HG03064 (cell line): ENCODE results near the gene SCYL3.
A peak's percentile ranks its signal among the peaks of the same experiment; 100 is the strongest.
"Not testable (repeated sequence)": the region's sequence is repeated elsewhere in the genome, so short reads cannot be mapped to it uniquely, and the experiment has no call there.

Experiments used
- ATAC-seq: cut with Tn5 transposase; IDR thresholded peaks from one replicate; pipeline ENCODE4 v1.9.1; 2021; ENCODE audit warnings: low read depth; ENCODE audit not compliant: unreplicated experiment

Gene SCYL3

DNA sequence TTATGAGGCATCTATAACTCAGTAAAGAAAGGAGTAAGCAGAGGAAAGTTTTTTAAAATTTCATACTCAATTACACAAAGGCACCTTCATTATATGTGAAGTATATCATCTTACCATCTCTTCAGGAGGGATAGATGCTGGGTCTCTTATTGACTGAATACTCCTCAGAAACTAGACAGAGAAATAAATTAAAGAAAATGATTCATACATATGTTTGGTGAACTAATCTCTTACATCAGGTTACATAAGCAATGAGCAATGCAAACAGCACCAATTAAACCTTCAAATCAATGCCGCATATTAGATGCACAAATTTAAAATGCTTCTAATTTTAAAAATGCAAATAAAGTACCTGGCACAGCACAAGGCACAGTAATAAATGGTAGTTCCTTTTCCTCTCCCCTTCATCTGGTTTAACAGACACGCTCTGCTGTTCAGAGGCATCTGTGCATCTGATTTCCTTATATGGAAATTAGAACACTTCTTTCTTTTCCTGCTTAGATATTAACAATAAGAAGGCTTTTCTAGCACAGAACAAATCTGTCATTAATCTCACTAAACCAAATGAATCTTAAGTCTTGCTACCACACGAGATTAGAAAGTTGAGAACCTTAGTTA lies 20.0 kb downstream of the SCYL3 start:
- no peak for ATAC-seq

DNA sequence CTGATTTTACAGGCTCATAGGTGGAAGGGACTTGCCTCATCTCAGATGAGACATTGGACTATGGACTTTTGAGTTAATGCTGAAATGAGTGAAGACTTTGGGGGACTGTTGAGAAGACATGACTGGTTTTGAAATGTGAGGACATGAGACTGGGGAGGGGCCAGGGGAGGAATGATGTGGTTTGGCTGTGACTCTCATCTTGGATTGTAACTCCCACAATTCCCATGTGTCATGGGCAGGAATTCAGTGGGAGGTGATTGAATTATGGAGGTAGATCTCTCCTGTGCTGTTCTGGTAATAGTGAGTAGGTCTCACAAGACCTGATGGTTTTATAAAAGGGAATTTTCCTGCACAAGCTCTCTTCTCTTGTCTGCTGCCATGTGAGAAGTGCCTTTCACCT lies 20.8 kb downstream of the SCYL3 start:
- no peak for ATAC-seq

DNA sequence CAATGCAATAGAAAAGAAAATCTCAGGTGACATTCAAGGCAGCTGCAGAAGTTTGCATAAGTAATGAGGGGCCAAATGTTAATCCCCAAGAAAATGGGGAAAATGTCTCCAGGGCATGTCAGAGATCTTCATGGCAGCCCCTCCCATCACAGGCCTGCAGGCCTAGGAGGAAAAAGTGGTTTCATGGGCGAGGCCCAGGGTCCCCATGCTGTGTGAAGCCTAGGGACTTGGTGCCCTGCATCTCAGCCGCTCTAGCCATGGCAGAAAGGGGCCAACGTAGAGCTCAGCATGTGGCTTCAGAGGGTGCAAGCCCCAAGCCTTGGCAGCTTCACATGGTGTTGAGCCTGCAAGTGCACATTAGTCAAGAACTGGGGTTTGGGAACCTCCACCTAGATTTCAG lies 21.7 kb downstream of the SCYL3 start:
- not testable (repeated sequence) for ATAC-seq

DNA sequence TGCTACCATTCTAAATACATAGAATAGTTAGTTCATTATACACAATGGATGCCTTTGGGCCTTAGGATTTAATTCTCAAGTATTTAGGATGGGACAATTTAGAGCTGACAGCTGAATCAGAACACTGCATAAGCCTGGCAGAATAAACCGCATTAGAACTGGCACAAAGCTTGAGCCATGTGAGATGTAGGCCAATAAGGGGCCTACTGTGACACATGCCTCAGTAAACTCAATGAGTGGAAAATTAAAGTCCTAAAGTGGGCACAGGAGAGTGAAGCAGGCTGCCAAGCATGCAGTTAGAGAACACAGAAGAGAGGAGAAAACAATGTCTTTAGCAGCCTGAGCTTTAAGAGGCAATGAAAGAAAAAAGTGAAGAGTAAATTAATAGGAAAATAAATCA lies 24.3 kb downstream of the SCYL3 start:
- ATAC-seq: no peak

DNA sequence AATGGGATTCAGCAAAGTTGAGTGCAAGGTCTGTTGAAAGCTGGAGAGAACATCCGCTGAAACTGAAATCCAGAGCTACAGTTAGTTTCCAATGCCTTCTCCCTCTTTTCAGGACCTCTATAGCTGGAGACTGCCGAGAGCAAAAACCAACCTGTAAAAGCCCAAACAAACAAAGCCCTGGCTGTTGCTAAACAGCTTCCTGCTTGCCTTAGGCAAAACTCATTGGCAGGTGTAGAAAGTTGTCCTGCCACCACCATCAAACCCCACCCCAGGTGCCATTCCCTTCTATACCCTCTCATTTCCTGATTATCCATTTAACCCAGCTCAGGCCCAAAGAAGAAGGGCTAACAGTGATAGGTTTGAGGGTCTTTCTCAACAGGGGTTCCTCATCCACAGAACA lies 24.7 kb downstream of the SCYL3 start:
- ATAC-seq: no peak

DNA sequence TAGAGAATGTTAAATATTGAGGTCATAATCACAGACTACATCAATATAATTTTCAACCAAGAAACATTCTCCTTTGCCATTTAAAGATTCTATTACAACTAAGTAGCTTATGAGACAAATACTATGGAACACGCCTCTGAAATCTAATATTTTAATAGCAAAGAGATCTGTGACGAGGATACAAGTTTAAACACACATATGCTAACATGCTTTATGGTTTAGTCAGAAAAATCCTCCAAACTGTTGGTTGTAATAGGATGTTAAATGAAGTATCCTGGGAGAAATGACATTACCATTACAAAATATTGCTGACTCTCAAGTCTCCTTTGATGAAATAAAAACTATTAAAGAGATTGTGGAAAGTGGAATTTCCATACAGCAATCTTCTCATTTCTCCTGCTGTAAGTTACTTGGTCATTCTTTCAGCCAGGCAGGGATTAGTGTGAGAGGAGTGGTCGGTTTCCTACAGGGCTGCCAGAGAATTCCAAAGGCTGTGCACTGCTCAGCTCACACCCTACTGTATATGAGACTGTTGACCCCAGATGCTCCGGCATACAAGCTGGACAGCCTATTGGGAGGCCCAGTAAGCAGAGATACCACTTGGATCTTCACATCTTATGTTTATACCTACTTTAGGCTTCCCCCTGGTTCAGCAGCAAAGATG lies 26.6 kb downstream of the SCYL3 start:
- ATAC-seq: no peak

DNA sequence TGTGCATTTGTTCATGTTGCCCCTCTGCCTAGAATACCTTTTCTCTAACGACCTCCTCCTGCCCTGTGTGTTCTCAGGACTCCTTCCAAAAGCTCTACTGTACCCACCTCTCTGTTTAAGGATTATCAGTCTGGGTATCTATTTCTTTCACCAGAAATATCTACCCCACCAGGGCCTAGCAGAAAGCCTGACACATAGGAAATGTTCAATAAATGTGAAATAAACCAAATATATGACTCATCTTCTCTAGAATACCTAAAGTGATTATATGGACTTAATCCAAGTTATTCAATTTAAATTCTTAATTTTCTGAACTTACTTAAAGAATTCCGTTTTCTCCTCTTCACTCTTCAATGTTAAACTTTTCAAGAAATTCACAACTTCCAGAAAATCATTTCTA lies 27.1 kb downstream of the SCYL3 start:
- no peak for ATAC-seq

DNA sequence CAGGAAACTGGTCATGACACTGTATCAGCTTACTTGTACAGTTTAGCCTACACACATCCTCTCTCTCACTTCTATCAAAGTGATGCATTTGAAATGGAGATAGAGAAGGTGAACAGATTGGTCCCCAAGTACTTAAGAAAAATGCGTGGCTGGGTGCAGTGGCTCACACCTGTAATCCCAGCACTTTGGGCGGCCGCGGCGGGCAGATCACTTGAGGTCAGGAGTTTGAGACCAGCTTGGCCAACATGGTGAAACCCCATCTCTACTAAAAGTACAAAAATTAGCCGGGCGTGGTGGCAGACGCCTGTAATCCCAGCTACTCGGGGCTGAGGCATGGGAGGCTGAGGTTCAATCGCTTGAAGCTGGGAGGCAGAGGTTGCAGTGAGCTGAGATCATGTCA lies 29.2 kb downstream of the SCYL3 start:
- not testable (repeated sequence) for ATAC-seq

DNA sequence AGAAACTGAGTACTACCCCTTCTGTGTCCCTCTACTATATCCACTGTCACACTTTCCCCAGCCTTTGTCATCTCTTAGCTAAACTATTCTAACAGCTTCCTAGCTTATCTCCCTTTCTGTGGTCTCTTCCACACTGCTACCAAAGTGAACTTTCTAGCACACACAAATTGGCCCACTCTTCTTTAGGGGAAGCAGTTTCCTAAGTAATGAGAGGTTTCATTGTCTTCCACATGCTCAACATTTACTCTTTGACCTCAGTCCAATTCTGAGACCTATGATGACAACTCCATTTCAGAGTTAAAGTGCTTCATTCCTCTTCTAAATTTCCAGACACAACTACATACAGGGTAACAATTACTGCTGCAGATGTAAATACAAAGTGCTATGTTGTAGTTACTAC lies 32.9 kb downstream of the SCYL3 start:
- ATAC-seq: no peak

DNA sequence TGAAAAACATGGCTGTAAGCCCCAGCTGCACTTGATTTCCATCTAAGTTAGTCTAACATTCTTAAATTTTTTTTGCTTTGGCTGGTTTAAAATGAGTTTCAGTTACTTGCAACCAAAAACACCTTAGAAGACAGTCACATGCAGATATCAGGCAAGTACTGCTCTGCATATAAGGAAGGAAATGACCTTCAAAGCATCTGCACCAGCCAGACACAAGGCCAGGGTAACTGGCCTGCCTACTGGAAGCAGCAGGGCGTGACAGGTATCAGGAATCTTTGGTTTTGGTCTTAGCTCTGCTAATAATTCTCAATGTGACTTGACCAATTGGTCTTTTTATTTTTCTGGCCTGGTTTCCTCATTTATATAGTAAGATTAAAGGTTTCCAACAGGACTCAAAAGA lies 33.5 kb downstream of the SCYL3 start:
- ATAC-seq: peak; percentile 68

DNA sequence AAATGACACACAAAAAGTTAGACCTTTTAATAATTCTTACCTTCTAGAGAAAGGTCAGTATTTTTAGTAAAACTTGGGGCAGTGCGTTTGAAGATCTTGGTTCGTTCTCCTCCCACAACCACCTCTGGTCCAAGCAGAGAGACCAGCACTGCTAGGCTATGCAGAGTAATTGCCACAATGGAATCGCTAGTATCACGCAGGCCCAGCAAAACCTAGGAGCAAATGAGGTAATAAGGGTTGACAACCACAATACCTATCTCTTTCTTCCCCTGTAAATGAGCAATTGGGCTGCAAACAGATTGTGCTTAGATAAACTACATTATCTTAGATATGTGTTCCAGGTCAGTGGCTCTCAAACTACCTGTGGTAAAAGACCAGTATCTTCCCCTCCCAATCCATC lies 34.7 kb downstream of the SCYL3 start:
- ATAC-seq: no peak

DNA sequence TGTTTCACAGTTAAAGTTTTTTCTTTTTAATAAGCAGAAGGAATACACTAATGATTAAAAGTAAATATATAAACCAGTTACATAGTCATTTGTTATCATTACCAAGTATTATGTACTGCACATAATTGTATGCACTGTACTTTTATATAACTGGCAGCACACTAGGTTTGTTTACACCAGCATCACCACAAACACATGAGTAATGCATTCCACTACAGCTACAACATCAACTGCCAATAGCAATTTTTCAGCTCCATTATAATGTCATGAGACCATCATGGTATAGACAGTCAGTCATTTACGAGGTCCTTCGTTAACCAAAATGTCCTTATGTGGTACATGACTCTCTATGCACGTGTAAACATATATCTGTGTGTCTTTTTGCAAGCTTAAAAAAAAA lies 35.2 kb downstream of the SCYL3 start:
- no peak for ATAC-seq

DNA sequence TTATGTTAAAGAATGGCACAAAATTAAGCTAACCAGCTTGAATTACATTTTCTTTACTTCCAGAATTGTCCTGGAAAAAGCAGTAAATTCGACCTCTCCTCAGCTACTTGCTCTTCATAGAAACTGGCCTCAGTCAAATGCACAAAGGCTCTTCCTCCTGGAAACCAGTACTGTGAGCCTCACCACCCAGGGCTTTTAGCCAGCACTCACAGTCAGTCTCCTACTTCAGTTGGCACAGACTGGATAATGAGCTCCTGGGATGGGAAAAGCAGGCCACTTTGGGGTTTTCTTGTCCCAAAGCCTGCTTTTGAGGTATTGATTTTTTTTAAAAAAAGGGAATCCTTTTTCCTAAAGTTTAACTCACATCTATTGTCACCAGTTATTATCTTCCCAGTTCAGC lies 40.4 kb downstream of the SCYL3 start:
- ATAC-seq: no peak

DNA sequence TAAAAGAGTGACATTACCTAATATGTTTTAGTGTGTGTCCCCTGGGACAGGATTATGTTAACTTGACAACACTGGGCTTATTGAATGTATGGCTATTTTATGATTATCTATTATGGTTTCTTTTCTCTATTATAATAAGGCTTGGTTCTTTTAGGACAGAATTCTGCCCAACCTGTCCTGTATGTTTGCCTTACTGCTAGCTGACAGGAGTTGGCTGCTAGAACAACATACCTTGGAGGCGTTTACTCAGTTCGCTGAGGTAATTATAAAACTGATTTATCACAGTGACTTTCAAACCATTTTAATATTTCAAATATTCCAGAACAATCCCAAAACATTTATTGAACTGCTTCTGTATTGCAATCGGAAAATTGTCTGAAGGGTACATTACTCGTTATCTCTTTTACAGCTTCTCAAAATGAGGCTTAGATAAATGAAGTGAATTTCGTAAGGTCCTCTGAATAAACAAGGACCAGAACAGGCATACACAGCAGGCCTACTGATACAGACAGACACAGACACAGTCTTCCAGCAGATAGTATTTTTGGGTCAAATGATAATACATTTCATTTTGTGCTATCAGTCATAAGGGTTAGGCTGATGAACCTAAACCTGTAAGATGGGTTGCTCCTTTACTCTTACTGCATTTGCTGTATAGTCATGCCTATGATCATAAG lies 44.2 kb downstream of the SCYL3 start:
- no peak for ATAC-seq

DNA sequence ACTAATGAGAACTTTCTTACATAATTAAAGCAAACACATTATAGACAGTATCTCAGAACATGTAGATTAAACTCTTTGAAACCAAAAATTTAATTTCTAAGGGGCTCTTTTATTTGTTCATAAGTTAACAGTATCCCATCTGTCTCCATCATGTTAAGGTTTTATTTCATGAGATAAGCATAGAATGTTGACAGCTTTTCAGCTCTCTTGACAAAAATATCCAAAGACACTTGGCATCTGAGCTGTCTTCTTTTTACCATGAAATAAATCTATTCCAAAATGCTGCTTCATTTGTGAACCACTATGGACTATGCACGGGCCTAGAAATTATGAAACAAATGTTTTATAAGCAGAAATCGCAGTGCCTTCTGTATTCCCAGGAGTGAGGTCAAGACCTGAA lies 45.2 kb downstream of the SCYL3 start:
- no peak for ATAC-seq

DNA sequence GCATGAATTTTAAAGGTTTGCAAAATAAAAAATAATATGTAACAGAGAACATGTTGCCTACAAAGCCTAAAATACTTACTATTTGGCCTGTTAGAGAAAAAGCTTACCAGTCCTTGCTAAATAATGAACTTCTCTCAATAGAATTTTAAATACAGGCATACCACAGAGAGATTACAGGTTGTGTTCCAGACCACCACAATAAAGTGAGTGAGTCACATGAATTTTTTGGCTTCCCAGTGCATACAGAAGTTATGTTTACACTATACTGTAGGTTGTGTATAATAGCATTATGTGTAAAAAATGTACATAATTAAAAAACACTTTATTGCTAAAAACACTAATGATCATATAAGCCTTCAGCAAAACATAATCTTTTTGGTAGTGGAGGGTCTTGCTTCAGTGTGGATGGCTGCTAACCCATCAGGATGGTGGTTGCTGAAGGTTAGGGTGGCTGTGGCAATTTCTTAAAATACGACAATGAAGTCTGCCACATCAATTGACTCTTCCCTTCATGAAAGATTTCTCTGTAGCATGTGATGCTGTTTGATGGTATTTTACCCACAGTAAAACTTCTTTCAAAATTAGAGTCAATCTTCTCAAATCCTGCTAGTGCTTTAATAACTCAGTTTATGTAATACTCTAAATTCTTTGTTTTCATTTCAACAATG lies 48.6 kb downstream of the SCYL3 start:
- no peak for ATAC-seq

DNA sequence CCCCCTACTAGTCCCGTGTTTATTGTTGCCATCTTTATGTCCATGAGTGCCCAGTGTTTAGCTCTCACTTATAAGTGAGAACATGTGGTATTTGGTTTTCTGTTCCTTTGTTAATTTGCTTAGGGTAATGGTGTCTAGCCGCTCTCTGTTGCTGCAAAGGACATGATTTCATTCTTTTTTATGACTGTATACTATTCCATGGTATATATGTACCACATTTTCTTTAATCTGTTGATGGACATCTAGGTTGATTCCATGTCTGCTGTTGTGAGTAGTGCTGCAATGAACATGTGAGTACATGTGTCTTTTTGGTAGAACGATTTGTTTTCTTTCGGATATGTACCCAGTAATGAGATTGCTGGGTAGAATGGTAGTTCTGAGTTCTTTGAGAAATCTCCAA lies 54.8 kb downstream of the SCYL3 start:
- no peak for ATAC-seq

DNA sequence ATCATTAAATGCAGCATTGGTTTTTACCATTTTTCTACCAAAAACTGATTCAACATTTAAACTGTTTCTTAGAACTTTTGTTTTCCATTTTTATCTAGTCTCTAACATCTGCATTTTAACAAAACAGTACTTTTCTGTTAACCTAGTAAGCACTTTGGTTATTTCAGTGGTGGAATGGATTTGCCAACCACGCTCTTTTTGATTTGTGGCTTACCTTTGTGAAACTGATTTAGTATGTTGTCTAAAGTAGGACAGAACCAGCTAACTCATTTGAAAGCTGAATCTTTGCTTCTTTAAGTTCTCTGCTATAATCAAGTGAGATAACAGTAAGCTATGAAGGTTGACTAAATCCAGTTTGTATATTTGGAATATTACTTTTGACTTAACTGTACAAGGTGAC lies 57.5 kb downstream of the SCYL3 start:
- no peak for ATAC-seq

DNA sequence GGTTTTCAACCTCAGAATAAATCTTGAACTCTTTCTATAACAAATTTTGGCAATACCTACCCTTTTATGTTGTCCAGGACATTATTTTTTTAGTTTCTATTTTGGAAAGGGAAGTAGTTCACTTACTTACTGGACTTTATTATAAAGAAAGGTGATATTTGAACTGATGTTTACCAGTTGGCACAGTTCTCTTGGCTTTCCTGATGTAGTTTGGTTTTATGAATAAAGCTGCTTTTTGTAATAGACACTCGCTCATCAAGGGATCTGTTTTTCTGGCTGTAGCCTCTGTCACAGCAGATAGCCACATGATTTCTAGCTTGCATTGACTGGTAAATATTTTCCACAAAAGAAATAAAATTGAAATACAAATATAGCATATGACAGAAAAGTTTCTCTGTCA lies 58.0 kb downstream of the SCYL3 start:
- no peak for ATAC-seq

DNA sequence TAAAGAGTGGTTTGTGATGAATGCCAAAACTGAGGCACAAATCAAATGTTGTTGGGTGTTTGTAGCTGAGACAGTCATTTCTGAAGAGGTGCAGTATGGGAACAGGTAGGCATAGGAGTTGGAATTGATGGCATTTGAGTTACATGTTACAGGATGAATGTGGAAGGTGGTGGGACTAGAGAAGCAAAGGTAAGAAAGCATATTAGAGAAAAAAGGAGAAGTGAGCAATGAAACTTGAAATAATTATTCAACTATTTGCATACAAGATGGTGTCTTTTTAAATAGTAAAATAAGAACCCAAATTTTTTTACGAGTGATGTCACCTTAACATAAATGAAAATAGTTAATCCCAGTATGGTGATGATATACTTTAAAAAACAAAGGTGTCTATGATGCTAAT lies 58.8 kb downstream of the SCYL3 start:
- no peak for ATAC-seq

DNA sequence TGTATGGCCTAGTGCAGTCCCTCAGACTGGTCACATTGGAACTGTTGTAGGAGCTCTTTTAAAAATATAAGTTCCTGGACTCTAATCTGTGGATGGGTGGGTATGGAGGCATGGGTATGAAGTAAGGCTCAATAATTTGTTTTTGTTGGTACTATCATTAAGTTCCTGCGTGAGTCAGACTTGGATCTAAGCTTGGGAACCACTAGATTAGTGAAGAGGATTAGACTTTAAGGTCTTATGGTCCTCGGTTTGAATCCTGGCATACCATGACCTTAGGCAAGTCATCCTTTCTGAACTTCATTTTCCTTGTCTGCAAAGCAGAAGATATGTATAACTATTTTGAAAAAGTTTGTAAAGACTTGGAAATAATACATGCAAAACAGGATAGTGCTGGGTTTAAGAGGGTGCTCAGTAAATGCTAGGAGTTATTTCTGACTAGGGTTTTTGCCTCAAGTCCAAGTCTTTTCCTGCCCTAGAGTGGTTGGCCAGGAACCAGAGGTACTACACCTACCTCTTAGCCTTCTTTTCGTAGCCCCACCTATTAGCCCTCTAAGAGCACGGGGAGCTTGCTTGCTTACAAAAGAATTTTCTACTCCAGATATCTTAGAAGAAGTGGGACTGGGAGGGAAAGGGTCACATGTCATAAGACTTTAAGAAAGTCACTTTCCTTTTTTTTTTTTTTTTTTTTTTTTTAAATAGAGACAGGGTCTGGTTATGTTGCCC lies 60.4 kb downstream of the SCYL3 start:
- no peak for ATAC-seq
